Measurements from ENCODE around the gene PPP1CA. TPM values are rescaled to one million over a fixed set of nuclear protein-coding genes. Genes with fewer than 3 reads are reported as not detected.
A peak's percentile ranks its signal among the peaks of the same experiment; 100 is the strongest.

PPP1CA gene
- 100 to 1,000 TPM; 100 to 129 TPM for total RNA-seq
- 79.7 TPM for polyA plus RNA-seq (ENCODE audit: insufficient read depth, low read depth, low replicate concordance)
- long read RNA-seq, donor 1, transcript PPP1CA-203 (7 exons, 1,476 nt): major isoform, 87 of 119 reads
- long read RNA-seq, donor 1, transcript PPP1CA-204 (6 exons, 1,677 nt): minor isoform, 6 of 119 reads
- long read RNA-seq, donor 1, partial matches to known transcripts: 22 of 119 reads
- long read RNA-seq, donor 1, other reads (novel, unspliced or antisense): 0 of 119 reads
- long read RNA-seq, donor 2, transcript PPP1CA-203 (7 exons, 1,476 nt): major isoform, 49 of 66 reads
- long read RNA-seq, donor 2, partial matches to known transcripts: 10 of 66 reads
- long read RNA-seq, donor 2, other reads (novel, unspliced or antisense): 0 of 66 reads

- peaks cover 16% of the 10 kb centered on the region for H3K4me1 ChIP-seq
- TF ChIP-seq POLR2A (IDR thresholded peaks at IDR 0.05) (no peak), CTCF (IDR thresholded peaks at IDR 0.05) (peak in 2 of 3 experiments; percentile 2 to 68)
- intact Hi-C loops (cut with DNase I; ENCODE audit: low total_unique reads): loop anchor here (10.0 kb wide), 1 partner anchor 83 kb away; the partner anchor contains the start of gene AIP
Observed at GRCh38 chr11:67401495-67402191, at the start of gene PPP1CA. PPP1CA (minus strand) TSS chr11:67401858; CDS start chr11:67401782, 76 bp downstream.

GRCh38 chr11:67450796-67451657 lies 49.4 kb upstream of the PPP1CA start:
- H3K4me1 ChIP-seq: no peaks in the 10 kb centered on the region
- no peaks in the 10 kb centered on the region for H3K27me3 ChIP-seq
- H3K9me3 ChIP-seq: no peaks in the 10 kb centered on the region
- WGBS, 2 donors: 86 to 92% methylated on average over 8 to 25 of the region's 25 CpGs
- no peak overlapping the region for H3K4me3 ChIP-seq
- no peak for DNase-seq
- intact Hi-C loops (cut with DNase I; ENCODE audit: low total_unique reads): no loop called here
- TF ChIP-seq POLR2A (IDR thresholded peaks at IDR 0.05): no peak
- no peak for TF ChIP-seq CTCF (IDR thresholded peaks at IDR 0.05)
- no peaks in the 10 kb centered on the region for H3K36me3 ChIP-seq (ENCODE audit: low read depth, missing control alignments)
- no peak overlapping the region for H3K27ac ChIP-seq

More at GRCh38 chr11:67401495-67402191, at the start of gene PPP1CA:
- Histone ChIP-seq H3K36me3 (ENCODE audit: low read depth, missing control alignments) (no peaks in the 10 kb centered on the region), H3K9me3 (no peaks in the 10 kb centered on the region), H3K27ac (peak within 1 kb of the TSS; percentile 85 to 92), H3K27me3 (no peaks in the 10 kb centered on the region), H3K4me3 (peak within 1 kb of the TSS; percentile 88 to 93)
- WGBS, 2 donors: 0 to 1% methylated on average over 4 to 39 of the region's 73 CpGs
- peak; percentile 92 for DNase-seq

GRCh38 chr11:67449116-67449844 lies 47.6 kb upstream of the PPP1CA start:
- 72 to 73% methylated on average over 9 of the region's 9 CpGs for WGBS, 2 donors
- no peak for DNase-seq
- Histone ChIP-seq H3K4me1 (no peaks in the 10 kb centered on the region), H3K9me3 (no peaks in the 10 kb centered on the region), H3K27me3 (no peaks in the 10 kb centered on the region), H3K27ac (no peak overlapping the region), H3K4me3 (no peak overlapping the region), H3K36me3 (ENCODE audit: low read depth, missing control alignments) (no peaks in the 10 kb centered on the region)
- intact Hi-C loops (cut with DNase I; ENCODE audit: low total_unique reads): no loop called here
- no peak for TF ChIP-seq POLR2A (IDR thresholded peaks at IDR 0.05)
- TF ChIP-seq CTCF (IDR thresholded peaks at IDR 0.05): no peak

- TF ChIP-seq CTCF (IDR thresholded peaks at IDR 0.05): no peak
- TF ChIP-seq POLR2A (IDR thresholded peaks at IDR 0.05): no peak
- Histone ChIP-seq H3K4me1 (no peaks in the 10 kb centered on the region), H3K9me3 (no peaks in the 10 kb centered on the region), H3K4me3 (no peak overlapping the region), H3K27ac (no peak overlapping the region), H3K27me3 (no peaks in the 10 kb centered on the region), H3K36me3 (ENCODE audit: low read depth, missing control alignments) (no peaks in the 10 kb centered on the region)
- 94 to 96% methylated on average over 6 to 7 of the region's 7 CpGs for WGBS, 2 donors
- intact Hi-C loops (cut with DNase I; ENCODE audit: low total_unique reads): no loop called here
- no peak for DNase-seq
Observed at GRCh38 chr11:67448220-67448609, 46.6 kb upstream of the PPP1CA start.
